Measurements from ENCODE around the gene SLC15A4.

The SLC15A4 gene

DNA sequence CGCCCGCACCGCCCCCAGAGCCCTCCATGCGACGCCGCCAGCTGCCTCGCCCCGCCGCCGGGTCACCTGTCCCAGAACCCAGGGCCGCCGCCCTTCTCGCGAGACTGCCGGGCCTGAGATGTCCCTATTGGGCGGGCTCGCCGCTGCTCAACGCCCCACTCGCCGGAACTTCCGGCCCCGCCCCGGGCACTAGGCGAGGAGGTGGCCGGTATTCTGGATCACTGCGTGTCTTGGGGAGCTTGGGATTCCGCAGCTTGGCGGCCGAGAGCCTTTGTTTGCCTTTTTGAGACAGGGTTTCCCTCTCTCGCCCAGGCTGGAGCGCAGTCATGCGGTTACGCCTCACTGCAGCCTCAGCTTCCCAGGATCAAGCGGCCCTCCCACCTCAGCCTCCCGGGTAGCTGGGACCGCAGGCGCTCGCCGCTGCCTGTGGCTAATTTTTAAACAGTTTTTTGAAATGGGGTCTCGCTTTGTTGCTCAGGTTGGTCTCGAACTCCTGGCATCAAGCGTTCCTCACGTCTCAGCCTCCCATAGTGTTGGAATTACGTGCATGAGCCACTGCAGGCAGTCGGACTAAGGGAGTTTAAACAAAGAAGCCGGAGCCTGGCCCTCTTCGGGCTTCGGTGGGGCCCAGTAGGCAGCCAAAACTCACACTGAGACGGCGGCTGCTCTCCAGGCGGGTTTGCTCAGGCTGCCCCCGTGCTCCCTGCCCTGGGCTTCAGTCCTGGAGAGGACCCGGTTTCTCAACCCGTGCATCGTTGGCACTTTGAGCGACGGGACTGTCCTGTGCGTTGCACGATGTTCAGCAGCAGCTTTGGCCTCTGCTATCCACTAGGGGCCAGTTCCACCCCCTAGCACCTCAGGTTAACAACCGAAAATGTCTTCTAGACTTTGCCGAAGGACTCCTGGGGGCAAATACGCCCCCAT is at the start of gene SLC15A4:
TSS of gene SLC15A4 (minus strand) at position 43 of the 924 bp plus-strand sequence. CDS start at position 28, 15 bp downstream.
- H3K4me1 Mint-ChIP-seq (ENCODE audit: low read depth): peaks cover 34% of the 10 kb centered on the region
- peaks cover 6% of the 10 kb centered on the region for H3K27me3 Mint-ChIP-seq
- H3K4me3 Mint-ChIP-seq: peak within 1 kb of the TSS; percentile 85
- peaks cover 32% of the 10 kb centered on the region for H3K36me3 Mint-ChIP-seq (ENCODE audit: low read depth)
- DNase-seq: peak; percentile 96
- H3K27ac Mint-ChIP-seq: peak within 1 kb of the TSS; percentile 80
- no peaks in the 10 kb centered on the region for H3K9me3 Mint-ChIP-seq

DNA sequence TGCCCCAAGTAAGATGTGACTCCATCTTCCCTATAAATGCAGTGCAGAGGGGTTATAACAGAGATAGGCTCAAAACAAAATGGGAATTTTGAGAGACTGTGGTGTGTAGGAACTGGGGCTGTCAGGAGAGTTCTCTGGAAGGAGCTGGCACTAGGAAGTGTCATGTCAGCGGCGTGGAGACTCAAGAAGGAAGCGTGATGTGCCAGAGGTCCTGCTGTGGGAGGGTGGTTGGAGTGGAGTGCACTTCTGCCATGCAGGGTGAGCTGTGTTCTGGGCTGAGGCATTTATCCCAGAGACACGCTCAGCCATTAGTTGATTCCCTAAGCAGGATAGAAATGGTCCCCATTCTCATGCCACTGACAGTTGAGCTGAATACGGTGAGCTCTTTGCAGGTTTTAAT is 48.5 kb upstream of the SLC15A4 start:
- Mint-ChIP-seq H3K27ac (no peak overlapping the region), H3K36me3 (ENCODE audit: low read depth) (no peaks in the 10 kb centered on the region), H3K27me3 (peaks cover 4% of the 10 kb centered on the region), H3K4me3 (no peak overlapping the region), H3K4me1 (ENCODE audit: low read depth) (no peaks in the 10 kb centered on the region), H3K9me3 (peaks cover 9% of the 10 kb centered on the region)
- DNase-seq: no peak

GRCh38 chr12:128871516-128871892 is 47.7 kb upstream of the SLC15A4 start:
- H3K36me3 Mint-ChIP-seq (ENCODE audit: low read depth): no peaks in the 10 kb centered on the region
- no peak overlapping the region for H3K27ac Mint-ChIP-seq
- H3K27me3 Mint-ChIP-seq: peaks cover 4% of the 10 kb centered on the region
- peaks cover 3% of the 10 kb centered on the region for H3K9me3 Mint-ChIP-seq
- H3K4me1 Mint-ChIP-seq (ENCODE audit: low read depth): no peaks in the 10 kb centered on the region
- DNase-seq: no peak
- no peak overlapping the region for H3K4me3 Mint-ChIP-seq

GRCh38 chr12:128867466-128867865 is 43.7 kb upstream of the SLC15A4 start:
- H3K27me3 Mint-ChIP-seq: peaks cover 4% of the 10 kb centered on the region
- no peaks in the 10 kb centered on the region for H3K9me3 Mint-ChIP-seq
- H3K27ac Mint-ChIP-seq: no peak overlapping the region
- no peak for DNase-seq
- H3K36me3 Mint-ChIP-seq (ENCODE audit: low read depth): no peaks in the 10 kb centered on the region
- no peak overlapping the region for H3K4me3 Mint-ChIP-seq
- H3K4me1 Mint-ChIP-seq (ENCODE audit: low read depth): no peaks in the 10 kb centered on the region

- H3K9me3 Mint-ChIP-seq: no peaks in the 10 kb centered on the region
- no peaks in the 10 kb centered on the region for H3K36me3 Mint-ChIP-seq (ENCODE audit: low read depth)
- H3K27ac Mint-ChIP-seq: no peak overlapping the region
- peaks cover 4% of the 10 kb centered on the region for H3K27me3 Mint-ChIP-seq
- no peak overlapping the region for H3K4me3 Mint-ChIP-seq
- no peak for DNase-seq
- H3K4me1 Mint-ChIP-seq (ENCODE audit: low read depth): no peaks in the 10 kb centered on the region
These were observed 40.9 kb upstream of the SLC15A4 start for GRCh38 chr12:128864516-128865186.

- H3K27me3 Mint-ChIP-seq: peaks cover 4% of the 10 kb centered on the region
- no peaks in the 10 kb centered on the region for H3K9me3 Mint-ChIP-seq
- no peaks in the 10 kb centered on the region for H3K4me1 Mint-ChIP-seq (ENCODE audit: low read depth)
- no peaks in the 10 kb centered on the region for H3K36me3 Mint-ChIP-seq (ENCODE audit: low read depth)
- no peak for DNase-seq
- no peak overlapping the region for H3K4me3 Mint-ChIP-seq
- H3K27ac Mint-ChIP-seq: no peak overlapping the region
These were observed 40.2 kb upstream of the SLC15A4 start for GRCh38 chr12:128863957-128864356.

DNA sequence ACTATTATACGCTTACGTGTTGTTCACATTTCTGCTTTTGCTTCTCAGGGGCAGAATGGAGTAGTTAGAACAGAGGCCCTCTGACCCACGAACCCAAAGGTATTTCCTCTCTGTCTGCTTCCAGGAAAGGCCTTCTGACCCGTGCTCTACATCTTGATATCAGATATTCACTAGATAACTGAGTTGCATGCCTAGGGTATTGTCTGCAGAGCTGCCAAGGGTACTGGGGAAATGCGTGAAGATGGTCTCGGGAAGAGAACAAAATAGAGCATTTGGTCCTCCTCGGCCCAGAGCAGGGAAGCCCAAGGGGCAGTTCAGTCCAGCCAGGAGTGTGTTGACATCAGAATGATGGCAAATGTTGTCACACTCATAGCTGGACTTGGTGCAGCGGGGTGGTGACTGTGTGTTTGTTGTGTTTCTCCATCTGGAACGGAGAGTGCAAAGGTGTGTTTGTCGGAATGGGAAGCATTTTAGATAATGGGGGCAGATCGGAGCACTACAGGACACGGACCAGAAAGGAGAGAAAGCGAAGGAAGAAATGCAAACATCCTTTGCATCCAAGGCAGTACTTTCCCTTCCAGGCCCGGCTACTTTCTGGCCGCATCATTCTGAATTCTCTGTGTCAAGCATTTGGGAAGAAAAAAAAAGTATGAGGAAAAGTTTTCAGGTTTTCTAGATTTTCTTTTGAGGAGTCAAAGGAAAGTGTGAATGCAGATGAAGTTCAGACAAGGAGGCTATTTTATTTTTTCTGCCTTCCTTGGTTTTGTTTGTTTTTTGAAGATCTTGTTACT is 37.7 kb upstream of the SLC15A4 start:
- Mint-ChIP-seq H3K9me3 (no peaks in the 10 kb centered on the region), H3K36me3 (ENCODE audit: low read depth) (no peaks in the 10 kb centered on the region), H3K4me3 (no peak overlapping the region), H3K4me1 (ENCODE audit: low read depth) (no peaks in the 10 kb centered on the region), H3K27me3 (peaks cover 8% of the 10 kb centered on the region), H3K27ac (no peak overlapping the region)
- no peak for DNase-seq

DNA sequence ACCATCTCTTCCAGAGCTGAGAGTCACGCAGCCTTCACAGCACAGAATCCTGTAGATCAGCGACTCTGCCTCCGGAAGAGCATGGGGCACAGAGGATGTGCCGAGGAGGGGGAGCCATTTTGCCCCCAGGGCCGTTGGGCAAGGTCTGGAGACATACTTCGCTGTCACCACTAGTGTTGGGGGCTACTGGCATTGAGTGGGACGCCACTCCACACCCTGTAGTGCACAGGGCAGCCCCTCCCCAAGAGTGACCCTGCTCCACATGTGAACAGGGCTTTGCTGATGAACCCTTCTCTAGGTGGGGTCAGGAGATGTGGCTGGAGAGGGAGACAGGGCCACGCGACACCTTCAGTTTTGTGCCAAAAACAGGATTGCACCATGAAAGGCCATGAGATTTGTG is 35.6 kb upstream of the SLC15A4 start:
- no peak overlapping the region for H3K4me3 Mint-ChIP-seq
- H3K4me1 Mint-ChIP-seq (ENCODE audit: low read depth): no peaks in the 10 kb centered on the region
- H3K27me3 Mint-ChIP-seq: peaks cover 27% of the 10 kb centered on the region
- DNase-seq: no peak
- H3K27ac Mint-ChIP-seq: no peak overlapping the region
- no peaks in the 10 kb centered on the region for H3K36me3 Mint-ChIP-seq (ENCODE audit: low read depth)
- H3K9me3 Mint-ChIP-seq: no peaks in the 10 kb centered on the region

DNA sequence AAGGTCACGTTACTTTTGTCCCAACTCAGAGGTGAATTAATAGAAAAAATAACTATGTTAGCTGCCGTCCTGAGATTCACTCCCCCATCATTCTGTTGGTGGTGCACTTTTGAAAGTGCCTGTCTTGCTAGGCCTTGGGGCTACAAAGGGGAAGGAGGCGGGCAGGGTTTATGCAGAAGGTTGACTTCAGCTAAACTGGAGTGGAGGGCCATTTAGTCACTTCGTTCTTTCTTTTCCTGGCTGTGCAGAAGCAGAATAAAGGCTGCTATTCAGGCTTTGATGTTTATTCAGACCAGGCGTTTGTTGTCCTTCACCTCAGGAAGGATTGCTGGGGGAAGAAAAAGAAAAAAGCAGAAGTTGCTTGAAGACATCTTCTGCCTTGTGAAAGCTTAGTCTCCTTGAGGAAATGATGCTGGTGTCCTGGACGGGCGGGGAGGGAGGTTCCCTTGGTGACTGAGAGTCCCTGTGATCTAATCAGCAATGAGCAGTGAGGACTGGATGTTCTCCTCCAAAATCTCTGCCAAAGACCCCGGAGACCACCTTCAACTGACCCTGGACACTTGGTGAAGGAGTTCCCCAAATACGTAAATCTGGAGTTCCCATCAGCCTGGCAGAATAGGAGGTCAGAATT is 33.5 kb upstream of the SLC15A4 start:
- Mint-ChIP-seq H3K4me1 (ENCODE audit: low read depth) (peaks cover 1% of the 10 kb centered on the region), H3K27me3 (peaks cover 40% of the 10 kb centered on the region), H3K27ac (no peak overlapping the region), H3K36me3 (ENCODE audit: low read depth) (no peaks in the 10 kb centered on the region), H3K4me3 (no peak overlapping the region), H3K9me3 (no peaks in the 10 kb centered on the region)
- DNase-seq: no peak

DNA sequence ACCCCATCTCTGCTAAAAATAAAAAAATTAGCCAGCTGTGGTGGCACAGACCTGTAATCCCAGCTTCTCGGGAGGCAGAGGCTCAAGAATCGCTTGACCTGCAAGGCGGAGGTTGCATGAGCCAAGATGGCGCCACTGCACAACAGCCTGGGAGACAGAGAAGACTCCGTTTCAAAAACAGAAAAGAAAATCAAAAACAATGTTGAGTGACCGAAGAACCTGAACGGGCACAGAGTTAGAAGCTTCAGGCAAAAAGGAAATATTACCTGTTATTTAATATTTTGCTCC is 33.0 kb upstream of the SLC15A4 start:
- H3K4me3 Mint-ChIP-seq: no peak overlapping the region
- H3K27ac Mint-ChIP-seq: no peak overlapping the region
- H3K36me3 Mint-ChIP-seq (ENCODE audit: low read depth): no peaks in the 10 kb centered on the region
- H3K4me1 Mint-ChIP-seq (ENCODE audit: low read depth): peaks cover 1% of the 10 kb centered on the region
- no peaks in the 10 kb centered on the region for H3K9me3 Mint-ChIP-seq
- H3K27me3 Mint-ChIP-seq: peaks cover 45% of the 10 kb centered on the region
- DNase-seq: no peak

GRCh38 chr12:128856035-128856790 is 32.5 kb upstream of the SLC15A4 start:
- Mint-ChIP-seq H3K27me3 (peaks cover 47% of the 10 kb centered on the region), H3K36me3 (ENCODE audit: low read depth) (no peaks in the 10 kb centered on the region), H3K9me3 (no peaks in the 10 kb centered on the region), H3K4me3 (no peak overlapping the region), H3K27ac (no peak overlapping the region), H3K4me1 (ENCODE audit: low read depth) (peaks cover 1% of the 10 kb centered on the region)
- no peak for DNase-seq

DNA sequence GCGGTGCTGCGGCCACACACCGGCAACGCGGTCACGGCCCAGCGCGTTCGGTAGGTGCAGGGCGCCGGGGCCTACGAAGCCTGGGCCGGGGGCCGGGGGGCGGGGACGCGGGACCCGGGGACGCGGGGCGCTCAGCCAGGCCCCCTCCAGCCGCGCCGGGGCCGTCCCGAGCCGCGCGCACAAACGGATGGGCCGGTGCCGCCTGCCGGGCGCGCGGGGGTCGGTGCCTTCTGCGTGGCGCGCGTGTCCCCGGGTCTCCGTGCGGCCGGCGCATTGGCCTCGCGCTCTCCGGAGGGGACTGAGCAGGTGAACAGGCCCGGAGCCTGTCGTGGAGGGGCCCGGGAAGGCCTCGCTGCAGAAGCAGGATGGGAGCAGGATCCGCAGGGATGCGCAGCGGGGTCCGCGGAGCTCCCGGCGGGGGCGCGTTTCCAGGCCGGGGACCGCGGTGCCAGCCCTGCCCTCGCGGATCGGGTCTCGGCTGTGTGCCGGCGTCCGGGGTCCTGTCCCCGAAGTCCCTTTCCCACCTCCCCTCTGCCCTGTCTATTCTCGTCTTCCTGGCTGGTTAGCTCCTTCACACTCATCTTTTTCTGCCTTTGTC is 29.9 kb upstream of the SLC15A4 start:
- Mint-ChIP-seq H3K27me3 (peaks cover 49% of the 10 kb centered on the region), H3K4me1 (ENCODE audit: low read depth) (peaks cover 1% of the 10 kb centered on the region), H3K9me3 (no peaks in the 10 kb centered on the region), H3K27ac (no peak overlapping the region), H3K36me3 (ENCODE audit: low read depth) (no peaks in the 10 kb centered on the region), H3K4me3 (no peak overlapping the region)
- DNase-seq: no peak

DNA sequence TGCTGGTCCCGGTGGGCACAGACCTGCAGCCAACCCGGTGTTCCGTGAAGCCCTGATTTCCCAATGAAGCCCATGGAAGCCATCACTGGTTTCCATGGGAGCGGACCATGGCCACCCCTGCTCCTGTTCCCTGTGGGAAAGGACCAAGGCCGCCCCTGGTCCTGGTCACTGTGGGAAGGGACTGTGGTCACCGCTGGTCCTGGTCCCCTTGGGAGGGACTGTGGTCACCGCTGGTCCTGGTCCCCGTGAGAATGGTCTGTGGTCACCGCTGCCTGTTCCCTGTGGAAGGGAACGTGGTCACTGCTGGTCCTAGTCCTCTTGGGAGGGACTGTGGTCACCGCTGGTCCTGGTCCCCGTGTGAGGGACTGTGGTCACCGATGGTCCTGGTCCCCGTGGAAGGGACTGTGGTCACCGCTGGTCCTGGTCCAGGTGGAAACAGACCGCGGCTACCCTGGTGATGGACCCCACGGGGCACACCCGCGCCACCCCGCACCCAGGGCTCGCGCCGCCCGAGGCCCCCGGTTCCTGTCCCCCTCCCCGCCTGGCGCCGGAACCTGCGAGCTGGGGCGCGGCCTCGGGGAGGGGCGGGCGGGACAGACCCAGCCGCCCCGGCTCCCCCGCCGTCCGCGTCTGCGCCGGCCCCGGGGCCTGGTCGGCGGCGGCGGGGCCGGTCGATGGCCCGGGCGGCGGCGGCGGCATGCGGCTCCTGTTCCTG is 29.3 kb upstream of the SLC15A4 start, which contains the start of gene GLT1D1:
TSS of gene GLT1D1 (plus strand) at position 594 of the 715 bp plus-strand sequence. CDS start at position 698, 104 bp downstream.
- H3K4me1 Mint-ChIP-seq (ENCODE audit: low read depth): peaks cover 1% of the 10 kb centered on the region
- peaks cover 49% of the 10 kb centered on the region for H3K27me3 Mint-ChIP-seq
- no peak within 1 kb of the TSS for H3K27ac Mint-ChIP-seq
- H3K9me3 Mint-ChIP-seq: no peaks in the 10 kb centered on the region
- no peaks in the 10 kb centered on the region for H3K36me3 Mint-ChIP-seq (ENCODE audit: low read depth)
- no peak within 1 kb of the TSS for H3K4me3 Mint-ChIP-seq
- no peak for DNase-seq

All from activated T-cell treated with anti-CD3 and anti-CD28 coated beads, Interleukin-2, amount 50 U/mL, for 24 hours (primary cell).